ENCODE data around the gene ALDH8A1. TPM values are rescaled to one million over a fixed set of nuclear protein-coding genes. Genes with fewer than 3 reads are reported as not detected.

The ALDH8A1 gene
- polyA plus RNA-seq, 1 of the 3 experiments (the other 2 are of a cell fraction) = 0.25 TPM

DNA sequence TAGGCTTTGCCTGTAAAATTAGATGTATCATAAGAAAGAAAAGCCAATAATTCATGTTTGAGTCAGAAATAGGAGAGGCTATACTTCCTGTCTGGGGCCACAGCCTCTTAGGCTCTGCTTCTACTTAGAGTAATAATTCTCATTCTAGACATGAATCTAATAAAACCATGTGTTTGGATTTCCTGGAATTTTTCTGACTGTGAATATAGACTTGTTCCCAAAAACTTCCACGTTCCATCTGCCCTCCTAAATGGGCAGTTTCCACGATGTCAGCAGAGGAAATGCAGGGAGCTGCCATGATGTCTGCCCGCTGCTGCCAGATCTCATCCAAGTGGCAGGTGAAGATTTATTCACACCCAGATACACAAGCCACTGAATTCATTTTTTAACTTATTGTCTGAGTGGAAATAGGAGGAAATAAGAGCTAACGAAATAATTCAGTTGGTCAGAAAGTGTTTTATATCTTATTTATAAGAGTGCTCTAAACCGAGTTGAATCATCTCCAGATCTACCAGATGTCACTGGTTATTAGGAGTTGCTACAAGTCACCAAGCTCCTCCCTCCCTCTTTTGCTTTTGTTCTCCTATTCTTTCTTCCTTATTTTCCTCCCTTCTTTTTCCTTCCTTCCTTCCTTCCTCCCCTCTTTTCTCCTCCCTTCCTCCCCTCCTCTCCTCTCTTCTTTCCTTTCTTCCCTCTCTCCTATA lies 69.3 kb downstream of the ALDH8A1 start:
- no peak overlapping the region; the same call in 1 of the 2 replicates for H3K9ac ChIP-seq
- POLR2A ChIA-PET = no interaction called here

More for the DNA sequence above, 69.3 kb downstream of the ALDH8A1 start:
- peak overlapping the region; percentile 28; the same call in 1 of the 2 replicates for H3K4me2 ChIP-seq
- H3K4me1 ChIP-seq (ENCODE audit: control insufficient read depth in 1 of 2, insufficient read depth in 2 of 2, low read depth in 1 of 2, low read length in 1 of 2) = peaks cover 0 to 2% of the 10 kb centered on the region in 2 experiments; a peak in 1 of 4 replicates
- TF ChIP-seq, protein P1, sequence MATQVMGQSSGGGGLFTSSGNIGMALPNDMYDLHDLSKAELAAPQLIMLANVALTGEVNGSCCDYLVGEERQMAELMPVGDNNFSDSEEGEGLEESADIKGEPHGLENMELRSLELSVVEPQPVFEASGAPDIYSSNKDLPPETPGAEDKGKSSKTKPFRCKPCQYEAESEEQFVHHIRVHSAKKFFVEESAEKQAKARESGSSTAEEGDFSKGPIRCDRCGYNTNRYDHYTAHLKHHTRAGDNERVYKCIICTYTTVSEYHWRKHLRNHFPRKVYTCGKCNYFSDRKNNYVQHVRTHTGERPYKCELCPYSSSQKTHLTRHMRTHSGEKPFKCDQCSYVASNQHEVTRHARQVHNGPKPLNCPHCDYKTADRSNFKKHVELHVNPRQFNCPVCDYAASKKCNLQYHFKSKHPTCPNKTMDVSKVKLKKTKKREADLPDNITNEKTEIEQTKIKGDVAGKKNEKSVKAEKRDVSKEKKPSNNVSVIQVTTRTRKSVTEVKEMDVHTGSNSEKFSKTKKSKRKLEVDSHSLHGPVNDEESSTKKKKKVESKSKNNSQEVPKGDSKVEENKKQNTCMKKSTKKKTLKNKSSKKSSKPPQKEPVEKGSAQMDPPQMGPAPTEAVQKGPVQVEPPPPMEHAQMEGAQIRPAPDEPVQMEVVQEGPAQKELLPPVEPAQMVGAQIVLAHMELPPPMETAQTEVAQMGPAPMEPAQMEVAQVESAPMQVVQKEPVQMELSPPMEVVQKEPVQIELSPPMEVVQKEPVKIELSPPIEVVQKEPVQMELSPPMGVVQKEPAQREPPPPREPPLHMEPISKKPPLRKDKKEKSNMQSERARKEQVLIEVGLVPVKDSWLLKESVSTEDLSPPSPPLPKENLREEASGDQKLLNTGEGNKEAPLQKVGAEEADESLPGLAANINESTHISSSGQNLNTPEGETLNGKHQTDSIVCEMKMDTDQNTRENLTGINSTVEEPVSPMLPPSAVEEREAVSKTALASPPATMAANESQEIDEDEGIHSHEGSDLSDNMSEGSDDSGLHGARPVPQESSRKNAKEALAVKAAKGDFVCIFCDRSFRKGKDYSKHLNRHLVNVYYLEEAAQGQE (IDR thresholded peaks at IDR 0.05; ENCODE audit: low read depth, low read length) = no peak
- TF ChIP-seq ELF1 (IDR thresholded peaks at IDR 0.05) (no peak), TCF12 (IDR thresholded peaks at IDR 0.05) (peak; percentile 52), JUND (IDR thresholded peaks at IDR 0.05) (0 out of 2 replicates have a peak, but pooled peaks have one; percentile 4), FOXJ3 (CRISPR knock-in tag; IDR thresholded peaks at IDR 0.05) (no peak), CHD2 (IDR thresholded peaks at IDR 0.05; ENCODE audit: low read length, partially characterized antibody) (no peak), MEF2A (IDR thresholded peaks at IDR 0.05; ENCODE audit: borderline replicate concordance, low read depth) (no peak), POLR2AphosphoS5 (IDR thresholded peaks at IDR 0.05; ENCODE audit: low read depth, low read length) (no peak), YY1 (IDR thresholded peaks at IDR 0.05; ENCODE audit: low read depth) (0 out of 2 replicates have a peak, but pooled peaks have one; percentile 17), GATA2 (CRISPR knock-in tag; IDR thresholded peaks at IDR 0.05) (no peak), GABPA (IDR thresholded peaks at IDR 0.05; ENCODE audit: low read depth) (no peak), FOSL2 (IDR thresholded peaks at IDR 0.05; ENCODE audit: borderline replicate concordance, low read depth) (0 out of 2 replicates have a peak, but pooled peaks have one; percentile 11), SMC3 (IDR thresholded peaks at IDR 0.05; ENCODE audit: low read depth, low read length) (no peak), MXI1 (IDR thresholded peaks at IDR 0.05; ENCODE audit: low read depth, low read length) (no peak), EP300 (IDR thresholded peaks at IDR 0.05; ENCODE audit: borderline replicate concordance in 1 of 2, low read depth in 1 of 2, low read length in 1 of 2) (peak; percentile 21 to 42; a peak in 1 of 4 replicates)
- TF ChIP-seq, protein P2, sequence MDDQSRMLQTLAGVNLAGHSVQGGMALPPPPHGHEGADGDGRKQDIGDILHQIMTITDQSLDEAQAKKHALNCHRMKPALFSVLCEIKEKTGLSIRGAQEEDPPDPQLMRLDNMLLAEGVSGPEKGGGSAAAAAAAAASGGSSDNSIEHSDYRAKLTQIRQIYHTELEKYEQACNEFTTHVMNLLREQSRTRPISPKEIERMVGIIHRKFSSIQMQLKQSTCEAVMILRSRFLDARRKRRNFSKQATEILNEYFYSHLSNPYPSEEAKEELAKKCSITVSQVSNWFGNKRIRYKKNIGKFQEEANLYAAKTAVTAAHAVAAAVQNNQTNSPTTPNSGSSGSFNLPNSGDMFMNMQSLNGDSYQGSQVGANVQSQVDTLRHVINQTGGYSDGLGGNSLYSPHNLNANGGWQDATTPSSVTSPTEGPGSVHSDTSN (IDR thresholded peaks at IDR 0.05) = peak; percentile 44
- H4K20me1 ChIP-seq (ENCODE audit: insufficient read depth) = no peaks in the 10 kb centered on the region
- no peak overlapping the region for H3K4me3 ChIP-seq (ENCODE audit: low read depth in 2 of 2, low read length in 1 of 2)
- WGBS (ENCODE audit: low lambda C conversion rate) = 40% methylated on average over 5 of the region's 5 CpGs
- H3K27ac ChIP-seq (ENCODE audit: low read depth in 2 of 2, low read length in 1 of 2) = peak overlapping the region; percentile 65 to 77; a peak in 3 of 4 replicates
- H3F3A ChIP-seq (replicated peaks; ENCODE audit: insufficient read depth) = peaks cover 11% of the 10 kb centered on the region
- H3K9me3 ChIP-seq = no peaks in the 10 kb centered on the region
- no peaks in the 10 kb centered on the region for H3K9me2 ChIP-seq
- no peaks in the 10 kb centered on the region for H3K27me3 ChIP-seq (ENCODE audit: insufficient read depth)
- CTCF ChIA-PET = interaction anchor here (0.9 to 3.3 kb wide), 2 partner anchors 57 to 757 kb away, joined by 3 to 10 read pairs; no protein-coding TSS in a partner anchor
- H3K36me3 ChIP-seq (replicated peaks in 1 of 2; ENCODE audit: control insufficient read depth in 1 of 2, insufficient read depth in 2 of 2, low read length in 1 of 2) = no peaks in the 10 kb centered on the region
- H3K79me2 ChIP-seq (ENCODE audit: insufficient read depth) = no peaks in the 10 kb centered on the region
- no peak for DNase-seq
- H2AFZ ChIP-seq (ENCODE audit: low read depth) = peak overlapping the region; percentile 79; the same call in 1 of the 2 replicates
